Colonic mucosa (tissue), 4 donors: ENCODE data around the gene SCN8A. TPM values are rescaled to one million over a fixed set of nuclear protein-coding genes. Genes with fewer than 3 reads are reported as not detected.

Experiments used
- DNase-seq: peaks from one replicate; pipeline ENCODE4 v3.0.0-alpha.2; 2020
- H3K27ac ChIP-seq: fragments of 200-600 bp; one replicate; pipeline ENCODE4 v1.8.0; 2021
- H3K27me3 ChIP-seq: fragments of 200-600 bp; one replicate; pipeline ENCODE4 v1.8.0; 2021
- H3K36me3 ChIP-seq: fragments of 200-600 bp; one replicate; pipeline ENCODE4 v1.8.0; 2021
- H3K4me1 ChIP-seq: fragments of 200-600 bp; one replicate; pipeline ENCODE4 v1.8.0; 2021; ENCODE audit warnings: mild to moderate bottlenecking
- H3K4me3 ChIP-seq: fragments of 200-600 bp; one replicate; pipeline ENCODE4 v1.8.0; 2021
- H3K9ac ChIP-seq, 2 donors: one replicate each; pipeline ENCODE4 v1.7.0; 2013; ENCODE audit warnings: control low read depth in 2 of 2, low read depth in 2 of 2, low read length in 2 of 2
- H3K9me3 ChIP-seq: fragments of 200-600 bp; one replicate; pipeline ENCODE4 v1.8.0; 2021
- intact Hi-C: fragments of 100-400 bp; cut with DNase I; formaldehyde crosslinking; loops from one replicate; pipeline ENCODE4 v1.14.1; 2022
- total RNA-seq, 2 donors: library from RNA; stranded (reverse); fragmentation: NEBNext Ultra II Directional in 1 of 2; extraction: Animal tissue kit (Norgen Biotek cat#: 25700) in 1 of 2; gene quantifications; one replicate each; pipeline ENCODE4 v1.2.1, GENCODE V29; 2021
- TF ChIP-seq, protein P1 (sequence below): fragments of 200-600 bp; IDR thresholded peaks from one replicate; pipeline ENCODE4 v1.8.0; 2022; ENCODE audit warnings: antibody characterized with exemption, mild to moderate bottlenecking
- donor health status: healthy.
- donor health status: DM: no; HTN: no; CAD: no.
- donor health status: DM: no; HTN: no; CAD: no.

The SCN8A gene
- total RNA-seq, 2 donors from 2014 or later, result 4.2 to 10.0 TPM

DNA sequence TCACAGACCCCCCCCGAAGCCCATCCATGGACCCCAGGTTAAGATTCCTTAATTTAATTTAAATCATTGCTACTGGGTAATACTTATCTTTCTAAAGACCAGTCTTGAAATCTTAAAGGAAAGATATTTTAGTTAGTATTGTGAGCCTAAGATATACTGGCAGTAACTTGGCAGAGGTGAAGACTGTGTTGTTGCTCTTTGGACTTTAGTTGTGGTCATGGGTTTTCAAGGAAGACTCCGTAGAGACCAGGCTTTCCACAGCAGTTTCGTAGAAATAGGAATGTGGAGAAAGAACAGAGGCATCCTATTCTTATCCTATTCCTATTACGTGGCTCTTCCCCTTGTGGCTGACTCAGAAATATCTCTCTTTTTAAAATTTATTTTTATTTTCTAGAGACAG, 99.0 kb downstream of the SCN8A start:
- no peak overlapping the region for H3K9ac ChIP-seq
- H3K27ac ChIP-seq, result no peak overlapping the region
- no peak for DNase-seq
- H3K4me1 ChIP-seq, result peaks cover 5% of the 10 kb centered on the region
- no peaks in the 10 kb centered on the region for H3K27me3 ChIP-seq
- H3K9me3 ChIP-seq, result no peaks in the 10 kb centered on the region
- no peaks in the 10 kb centered on the region for H3K36me3 ChIP-seq
- no peak overlapping the region for H3K4me3 ChIP-seq
- TF ChIP-seq, protein P1, sequence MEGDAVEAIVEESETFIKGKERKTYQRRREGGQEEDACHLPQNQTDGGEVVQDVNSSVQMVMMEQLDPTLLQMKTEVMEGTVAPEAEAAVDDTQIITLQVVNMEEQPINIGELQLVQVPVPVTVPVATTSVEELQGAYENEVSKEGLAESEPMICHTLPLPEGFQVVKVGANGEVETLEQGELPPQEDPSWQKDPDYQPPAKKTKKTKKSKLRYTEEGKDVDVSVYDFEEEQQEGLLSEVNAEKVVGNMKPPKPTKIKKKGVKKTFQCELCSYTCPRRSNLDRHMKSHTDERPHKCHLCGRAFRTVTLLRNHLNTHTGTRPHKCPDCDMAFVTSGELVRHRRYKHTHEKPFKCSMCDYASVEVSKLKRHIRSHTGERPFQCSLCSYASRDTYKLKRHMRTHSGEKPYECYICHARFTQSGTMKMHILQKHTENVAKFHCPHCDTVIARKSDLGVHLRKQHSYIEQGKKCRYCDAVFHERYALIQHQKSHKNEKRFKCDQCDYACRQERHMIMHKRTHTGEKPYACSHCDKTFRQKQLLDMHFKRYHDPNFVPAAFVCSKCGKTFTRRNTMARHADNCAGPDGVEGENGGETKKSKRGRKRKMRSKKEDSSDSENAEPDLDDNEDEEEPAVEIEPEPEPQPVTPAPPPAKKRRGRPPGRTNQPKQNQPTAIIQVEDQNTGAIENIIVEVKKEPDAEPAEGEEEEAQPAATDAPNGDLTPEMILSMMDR, result no peak
- intact Hi-C loops, result no loop called here

DNA sequence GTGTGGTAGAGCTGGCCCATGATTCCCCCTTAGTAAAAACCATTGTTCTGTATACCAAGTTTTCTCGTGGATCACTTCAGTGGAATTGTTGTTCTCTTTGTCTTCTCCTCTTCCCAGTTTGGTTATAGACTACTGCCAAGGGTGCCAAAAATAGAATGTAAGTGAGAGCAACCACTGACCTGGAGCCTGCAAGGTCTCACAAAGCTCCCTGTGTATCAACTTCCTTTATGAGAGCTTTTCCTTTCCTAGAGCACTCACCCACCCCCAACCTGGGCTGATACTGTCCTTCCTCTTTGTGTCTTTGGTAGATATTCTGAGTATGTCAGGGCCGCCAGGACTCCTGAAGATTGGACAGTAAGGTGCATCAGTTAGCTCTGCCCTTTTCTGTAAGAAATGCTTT, 101.0 kb downstream of the SCN8A start:
- TF ChIP-seq, protein P1, result no peak
- H3K4me3 ChIP-seq, result no peak overlapping the region
- no peak for DNase-seq
- H3K27ac ChIP-seq, result no peak overlapping the region
- no peaks in the 10 kb centered on the region for H3K36me3 ChIP-seq
- no peak overlapping the region for H3K9ac ChIP-seq
- H3K9me3 ChIP-seq, result no peaks in the 10 kb centered on the region
- no peaks in the 10 kb centered on the region for H3K27me3 ChIP-seq
- intact Hi-C loops, result no loop called here
- peaks cover 5% of the 10 kb centered on the region for H3K4me1 ChIP-seq

DNA sequence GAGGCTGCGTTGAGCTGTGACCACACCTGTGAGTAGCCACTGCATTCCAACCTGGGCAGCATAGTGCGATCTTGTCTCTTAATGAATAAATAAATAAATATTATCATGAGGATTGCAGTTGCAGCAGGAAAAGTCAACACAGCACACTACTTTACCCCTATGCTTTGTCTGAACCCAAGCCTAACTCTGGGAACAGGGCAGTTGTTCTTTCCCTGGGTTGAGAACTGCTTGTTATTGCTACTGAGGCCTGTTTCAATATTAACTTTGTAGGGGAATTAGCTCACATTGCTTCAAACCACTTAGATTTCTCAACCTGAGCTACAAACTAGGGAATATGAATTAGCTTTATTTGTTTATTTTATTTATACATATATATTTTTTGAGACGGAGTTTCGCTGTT, 102.5 kb downstream of the SCN8A start:
- H3K27ac ChIP-seq, result no peak overlapping the region
- H3K9ac ChIP-seq, result no peak overlapping the region
- DNase-seq, result no peak
- TF ChIP-seq, protein P1, result no peak
- intact Hi-C loops, result no loop called here
- H3K4me3 ChIP-seq, result no peak overlapping the region
- no peaks in the 10 kb centered on the region for H3K27me3 ChIP-seq
- H3K9me3 ChIP-seq, result no peaks in the 10 kb centered on the region
- H3K4me1 ChIP-seq, result no peaks in the 10 kb centered on the region
- H3K36me3 ChIP-seq, result no peaks in the 10 kb centered on the region

DNA sequence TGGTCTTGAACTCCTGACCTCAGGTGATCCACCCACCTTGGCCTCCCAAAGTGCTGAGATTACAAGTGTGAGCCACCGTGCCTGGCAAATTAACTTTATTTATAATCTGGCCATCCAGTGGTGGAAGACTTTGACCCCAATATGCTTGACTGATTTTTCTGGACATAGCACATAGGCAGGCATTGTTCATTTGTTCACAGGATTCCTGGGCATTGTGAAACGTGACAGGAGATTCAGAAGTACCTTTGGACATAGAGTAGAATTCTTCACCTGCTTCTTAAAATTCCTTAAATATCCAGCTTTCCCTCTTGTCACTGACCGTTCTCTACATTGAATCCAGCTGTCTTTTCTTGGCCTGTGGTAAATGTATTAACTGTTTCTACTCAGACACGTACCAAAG, 103.1 kb downstream of the SCN8A start:
- Histone ChIP-seq H3K9ac (no peak overlapping the region), H3K36me3 (no peaks in the 10 kb centered on the region), H3K27me3 (no peaks in the 10 kb centered on the region), H3K27ac (no peak overlapping the region), H3K9me3 (no peaks in the 10 kb centered on the region), H3K4me3 (no peak overlapping the region), H3K4me1 (no peaks in the 10 kb centered on the region)
- no peak for DNase-seq
- intact Hi-C loops, result no loop called here
- TF ChIP-seq, protein P1, result no peak

DNA sequence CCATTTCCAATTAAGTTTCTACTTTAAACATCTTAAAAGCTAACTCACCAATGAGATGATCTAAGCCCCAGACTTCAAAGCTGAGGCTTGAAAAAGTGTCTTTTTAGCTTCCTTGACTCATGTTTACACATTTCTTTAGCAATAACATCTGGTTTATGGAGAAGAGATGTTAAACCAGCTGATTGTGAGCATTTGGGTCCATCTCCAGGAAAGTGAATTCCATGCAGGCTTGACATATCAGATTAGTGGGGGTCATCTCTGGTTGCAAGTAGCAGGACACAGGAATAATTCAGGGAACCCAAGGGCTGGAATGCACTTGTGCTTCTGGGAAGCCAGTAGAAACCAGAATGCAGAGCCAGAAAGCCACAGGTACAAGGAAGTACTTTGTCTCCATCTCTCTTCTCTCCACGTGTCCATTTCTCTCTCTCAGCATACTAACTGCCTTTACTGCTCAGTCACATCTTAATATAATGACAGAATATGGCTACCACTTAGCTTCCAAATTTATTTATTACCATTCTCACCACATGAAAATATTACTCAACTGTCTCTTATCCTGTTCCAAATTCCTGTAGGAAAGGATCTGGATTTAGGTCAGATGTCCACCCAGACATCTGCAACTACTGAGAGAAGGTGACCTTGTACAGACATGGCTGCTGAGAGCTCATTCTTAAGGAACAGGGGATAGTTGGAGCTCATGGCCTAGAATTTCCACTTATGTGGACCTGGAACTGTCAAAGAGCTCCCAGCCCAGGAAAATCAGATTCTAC, 104.4 kb downstream of the SCN8A start:
- Histone ChIP-seq H3K4me3 (no peak overlapping the region), H3K4me1 (no peaks in the 10 kb centered on the region), H3K9me3 (no peaks in the 10 kb centered on the region), H3K36me3 (no peaks in the 10 kb centered on the region), H3K9ac (no peak overlapping the region), H3K27me3 (no peaks in the 10 kb centered on the region), H3K27ac (no peak overlapping the region)
- intact Hi-C loops, result no loop called here
- DNase-seq, result no peak
- TF ChIP-seq, protein P1, result no peak
